GM20000 (cell line): ENCODE data around the gene ANKRD55.

Source experiments
- DNase-seq: peaks from one replicate; pipeline ENCODE4 v3.0.0; 2012; ENCODE audit warnings: low spot score
- TF ChIP-seq, protein P1 (sequence below): IDR thresholded peaks from 2 replicates; pipeline ENCODE4 v1.5.1; 2012; ENCODE audit warnings: mild to moderate bottlenecking, control low read depth; ENCODE audit errors: extremely low read depth, missing control alignments

Gene ANKRD55

DNA sequence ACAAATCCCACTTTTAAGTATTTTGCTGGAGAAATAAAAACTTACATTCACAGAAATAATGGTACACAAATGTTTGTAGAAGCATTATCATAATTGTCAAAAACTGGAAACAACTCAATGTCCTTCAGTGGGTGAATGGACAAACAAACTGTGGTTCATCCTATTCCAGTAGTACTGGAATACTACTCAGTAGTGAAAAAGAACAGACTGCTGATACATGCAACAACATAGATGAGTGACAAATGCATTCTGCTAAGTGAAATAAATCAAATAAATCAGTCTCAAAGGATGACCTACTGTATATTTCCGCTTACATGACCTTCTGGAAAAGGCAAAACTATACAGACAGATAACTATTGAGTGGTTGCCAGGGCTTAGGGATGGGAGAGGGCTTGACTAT, 114.1 kb downstream of the ANKRD55 start:
- no peak for DNase-seq

DNA sequence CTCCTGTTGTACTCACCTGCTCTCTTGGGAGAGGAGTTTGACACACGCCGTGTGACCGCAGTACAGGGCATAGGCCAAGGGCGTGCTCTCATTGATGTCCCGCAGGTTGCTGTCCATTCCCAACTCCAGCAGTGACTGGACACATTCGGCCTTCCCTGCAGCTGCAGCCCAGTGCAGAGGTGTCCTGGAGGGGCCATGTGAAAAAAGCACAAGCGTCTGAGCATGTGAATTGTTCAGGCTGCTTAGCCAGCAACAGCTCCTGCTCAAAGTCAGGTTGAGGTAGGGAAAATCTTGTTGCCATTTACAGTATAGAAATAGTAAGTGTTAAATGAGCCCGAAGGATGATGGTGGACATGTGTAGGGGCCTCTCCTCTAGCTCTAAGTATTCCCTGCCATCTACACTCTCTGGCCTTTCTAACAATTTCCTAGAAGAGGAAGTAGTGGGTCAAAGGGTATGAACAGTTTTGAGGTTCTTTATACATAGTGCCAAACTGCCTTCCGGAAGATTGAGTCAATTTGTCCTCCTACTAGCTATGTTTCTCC, 116.5 kb downstream of the ANKRD55 start:
- TF ChIP-seq, protein P1, sequence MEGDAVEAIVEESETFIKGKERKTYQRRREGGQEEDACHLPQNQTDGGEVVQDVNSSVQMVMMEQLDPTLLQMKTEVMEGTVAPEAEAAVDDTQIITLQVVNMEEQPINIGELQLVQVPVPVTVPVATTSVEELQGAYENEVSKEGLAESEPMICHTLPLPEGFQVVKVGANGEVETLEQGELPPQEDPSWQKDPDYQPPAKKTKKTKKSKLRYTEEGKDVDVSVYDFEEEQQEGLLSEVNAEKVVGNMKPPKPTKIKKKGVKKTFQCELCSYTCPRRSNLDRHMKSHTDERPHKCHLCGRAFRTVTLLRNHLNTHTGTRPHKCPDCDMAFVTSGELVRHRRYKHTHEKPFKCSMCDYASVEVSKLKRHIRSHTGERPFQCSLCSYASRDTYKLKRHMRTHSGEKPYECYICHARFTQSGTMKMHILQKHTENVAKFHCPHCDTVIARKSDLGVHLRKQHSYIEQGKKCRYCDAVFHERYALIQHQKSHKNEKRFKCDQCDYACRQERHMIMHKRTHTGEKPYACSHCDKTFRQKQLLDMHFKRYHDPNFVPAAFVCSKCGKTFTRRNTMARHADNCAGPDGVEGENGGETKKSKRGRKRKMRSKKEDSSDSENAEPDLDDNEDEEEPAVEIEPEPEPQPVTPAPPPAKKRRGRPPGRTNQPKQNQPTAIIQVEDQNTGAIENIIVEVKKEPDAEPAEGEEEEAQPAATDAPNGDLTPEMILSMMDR = no peak
- no peak for DNase-seq

More for the DNA sequence above, 114.1 kb downstream of the ANKRD55 start:
- TF ChIP-seq, protein P1 = no peak

DNA sequence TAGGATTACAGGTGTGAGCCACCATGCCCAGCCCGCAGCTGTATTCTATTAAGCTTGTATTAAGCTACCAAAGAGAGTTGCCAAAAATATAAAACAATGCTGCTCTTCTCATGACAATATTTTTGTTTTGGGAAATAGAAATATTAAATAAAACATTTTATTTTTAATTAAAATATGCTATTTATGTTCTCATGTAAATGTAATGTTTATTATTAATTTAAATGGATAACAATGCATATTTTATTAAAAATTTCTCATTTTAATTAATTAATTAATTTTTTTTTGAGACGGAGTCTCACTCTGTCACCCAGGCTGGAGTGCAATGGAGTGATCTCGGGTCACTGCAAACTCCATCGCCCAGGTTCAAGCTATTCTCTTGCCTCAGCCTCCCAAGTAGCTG, 117.5 kb downstream of the ANKRD55 start:
- TF ChIP-seq, protein P1 = no peak
- no peak for DNase-seq

DNA sequence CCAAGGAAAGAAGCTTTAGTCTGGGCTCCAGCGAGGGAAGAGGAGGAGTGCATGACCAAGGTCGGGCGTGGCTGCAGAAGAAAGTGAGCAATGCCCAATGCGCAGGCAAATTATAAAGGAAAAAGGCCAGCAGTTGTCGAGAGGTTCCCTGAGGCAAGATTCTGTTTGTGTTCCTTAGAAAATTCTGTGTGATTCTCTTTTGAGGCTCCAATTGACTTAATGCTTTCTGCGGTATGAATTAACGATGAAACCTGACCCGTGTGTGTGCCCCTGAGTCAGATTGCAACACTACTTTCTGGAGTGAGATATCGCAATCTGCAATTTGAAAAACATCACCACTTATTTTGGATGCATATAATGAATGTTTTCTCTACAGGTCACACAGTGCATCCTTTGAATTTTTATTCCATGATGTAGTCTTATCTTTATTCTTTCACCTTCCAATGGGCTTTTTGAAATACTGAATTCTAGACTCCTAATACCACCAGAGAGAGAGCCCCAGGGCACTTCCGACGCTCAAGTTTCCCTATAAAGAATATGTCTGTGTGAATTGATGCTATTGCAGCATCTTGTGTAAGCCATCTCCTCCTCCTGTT, 120.5 kb downstream of the ANKRD55 start:
- TF ChIP-seq, protein P1 = no peak
- no peak for DNase-seq

DNA sequence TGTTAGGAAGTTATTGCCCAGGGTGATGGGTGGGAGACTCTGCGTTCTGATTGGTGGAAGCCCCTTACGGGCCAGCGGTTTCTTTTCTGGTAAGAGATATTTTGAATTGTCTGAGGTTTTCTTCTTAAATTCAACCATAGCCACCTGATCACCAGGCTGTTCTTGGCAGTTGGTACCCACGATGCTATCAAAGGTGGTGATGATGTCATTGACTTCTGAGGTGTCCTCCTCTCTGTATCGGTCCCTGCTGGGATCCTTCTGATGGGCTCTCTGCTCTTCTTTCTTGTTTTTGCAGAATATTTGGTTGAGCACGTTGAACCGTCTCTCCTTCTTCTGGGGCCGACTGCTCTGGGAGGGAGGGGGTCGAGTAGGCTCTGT, 121.7 kb downstream of the ANKRD55 start:
- no peak for DNase-seq
- TF ChIP-seq, protein P1 = no peak

DNA sequence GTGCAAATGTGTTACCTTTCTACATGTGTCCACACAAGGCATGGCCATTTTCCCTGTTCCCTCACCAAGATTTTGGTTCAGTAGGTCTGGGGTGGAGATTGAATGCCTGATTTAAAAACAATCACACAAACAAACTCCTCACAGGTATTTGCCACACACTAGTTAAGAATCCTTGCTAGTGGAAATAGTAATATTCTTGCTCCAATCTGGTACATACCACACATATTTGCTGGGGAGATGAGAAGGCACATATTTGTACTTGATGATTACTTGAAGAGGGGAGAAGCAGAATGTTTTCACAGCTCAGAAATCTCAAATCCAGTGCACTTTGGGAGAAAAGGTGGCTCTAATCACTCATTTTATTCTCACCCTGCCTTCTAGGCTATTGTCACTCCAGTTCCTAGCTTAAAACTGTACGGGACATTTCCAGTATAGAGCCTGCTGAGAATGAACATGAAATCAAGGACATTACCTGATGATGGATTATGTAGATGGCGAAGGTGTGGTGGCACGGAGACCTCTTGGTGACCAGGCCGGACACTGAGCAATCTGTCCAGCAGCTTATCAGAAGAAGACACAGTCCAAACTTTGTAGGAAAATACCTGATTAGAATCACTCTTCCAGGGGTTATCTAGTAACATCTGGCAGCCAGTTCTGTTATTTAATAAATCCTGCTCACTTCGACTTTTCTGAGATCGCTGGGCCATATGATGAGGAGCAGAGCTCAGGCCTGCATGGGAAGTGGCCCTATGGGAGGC, 122.3 kb downstream of the ANKRD55 start:
- TF ChIP-seq, protein P1 = no peak
- DNase-seq = no peak

DNA sequence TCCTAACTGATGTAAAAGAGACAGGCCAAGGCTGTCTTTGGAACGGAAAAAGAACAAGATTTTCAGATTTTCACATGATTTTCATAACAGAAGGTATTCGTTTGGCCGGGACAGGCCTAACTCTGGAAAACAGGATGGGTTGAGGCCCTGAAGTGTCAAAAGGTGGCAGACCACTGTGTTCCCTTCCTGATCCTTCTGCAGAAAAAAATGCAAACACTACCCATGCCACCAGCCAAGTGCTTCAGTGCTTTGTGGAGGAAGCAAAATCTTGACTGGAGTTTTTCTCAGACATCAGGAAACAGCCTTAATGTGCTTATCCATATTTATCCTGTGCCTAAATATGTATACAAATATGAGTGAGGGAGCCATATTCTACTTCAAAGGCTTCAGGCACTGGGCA, 124.9 kb downstream of the ANKRD55 start:
- no peak for DNase-seq
- TF ChIP-seq, protein P1 = no peak
